ENCODE data around the gene SPATA18. TPM values are rescaled to one million over a fixed set of nuclear protein-coding genes. Genes with fewer than 3 reads are reported as not detected.

The SPATA18 gene, protein sequence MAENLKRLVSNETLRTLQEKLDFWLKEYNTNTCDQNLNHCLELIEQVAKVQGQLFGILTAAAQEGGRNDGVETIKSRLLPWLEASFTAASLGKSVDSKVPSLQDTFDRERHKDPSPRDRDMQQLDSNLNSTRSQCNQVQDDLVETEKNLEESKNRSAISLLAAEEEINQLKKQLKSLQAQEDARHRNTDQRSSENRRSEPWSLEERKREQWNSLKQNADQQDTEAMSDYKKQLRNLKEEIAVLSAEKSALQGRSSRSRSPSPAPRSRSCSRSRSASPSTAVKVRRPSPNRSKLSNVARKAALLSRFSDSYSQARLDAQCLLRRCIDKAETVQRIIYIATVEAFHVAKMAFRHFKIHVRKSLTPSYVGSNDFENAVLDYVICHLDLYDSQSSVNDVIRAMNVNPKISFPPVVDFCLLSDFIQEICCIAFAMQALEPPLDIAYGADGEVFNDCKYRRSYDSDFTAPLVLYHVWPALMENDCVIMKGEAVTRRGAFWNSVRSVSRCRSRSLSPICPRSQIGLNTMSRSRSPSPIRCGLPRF
- total RNA-seq: 4.6 and 9.6 TPM in 2 replicates

GRCh38 chr4:52051213-52051614 is at the start of gene SPATA18:
Gene SPATA18, plus strand, starts transcription at chr4:52051304. Its CDS starts 401 bp downstream, at chr4:52051705.

DNA sequence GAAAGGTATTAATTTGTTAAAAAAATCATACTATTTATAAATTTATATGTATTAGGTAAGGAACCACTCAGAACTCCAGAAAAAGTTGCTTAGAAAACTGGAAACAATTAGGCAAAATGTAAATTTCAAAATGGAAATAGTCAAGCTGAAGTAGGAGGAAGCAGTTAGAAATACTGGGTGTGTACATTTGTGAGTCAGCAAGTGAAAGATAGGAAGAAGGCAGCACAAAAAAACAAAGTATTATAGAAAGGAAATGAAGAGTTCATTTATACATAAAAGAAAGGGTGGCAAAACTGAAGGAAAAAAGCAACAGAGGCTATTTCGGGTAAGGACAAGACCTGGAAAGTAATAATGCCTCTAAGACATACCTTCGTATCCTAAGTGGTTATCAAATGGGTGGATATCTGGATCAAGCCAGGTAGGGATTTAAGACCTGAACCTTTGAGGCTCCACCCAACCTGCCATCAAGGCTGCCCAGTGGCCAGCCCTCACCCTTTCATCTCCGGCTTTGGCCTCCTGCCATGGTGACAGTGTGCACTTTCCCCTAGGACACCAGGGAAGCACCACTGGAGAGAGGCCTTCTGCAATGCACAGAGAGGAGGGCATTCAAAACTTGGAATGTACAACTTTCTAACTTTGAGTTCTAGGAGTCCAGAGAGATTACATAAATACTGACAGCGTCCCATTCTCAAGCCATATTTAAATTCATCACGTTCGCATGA is 31.0 kb upstream of the SPATA18 start, which contains the start of gene LRRC66:
LRRC66 (minus strand) TSS at position 428 of the 722 bp plus-strand sequence. CDS start 2,750 bp downstream, outside the sequence.

GRCh38 chr4:52038103-52038912 is 12.8 kb upstream of the SPATA18 start, which contains the start of gene SGCB:
Gene SGCB, minus strand, starts transcription at chr4:52038299. Its CDS starts 40 bp downstream, at chr4:52038259.

Other genes with a start within 250 kb of the SPATA18 start
- gene DCUN1D4, start 208.2 kb upstream of the SPATA18 start, total RNA-seq: 30.4 and 39.0 TPM in 2 replicates
- gene LRRC66, start 30.9 kb upstream of the SPATA18 start, total RNA-seq: 0.33 and 0.48 TPM in 2 replicates
- gene SGCB, start 13.0 kb upstream of the SPATA18 start, total RNA-seq: 14.0 and 20.7 TPM in 2 replicates

Measured in vein endothelial cell (primary cell).